ENCODE data around the gene SPECC1L. TPM values are rescaled to one million over a fixed set of nuclear protein-coding genes. Genes with fewer than 3 reads are reported as not detected.

Gene SPECC1L
- total and polyA plus RNA-seq, 10 of the 15 experiments (the other 5 are each of a cell fraction or from before 2014, with no cell fraction given) = 1.9 to 40.6 (median 19.1) TPM

GRCh38 chr22:24400726-24401596 lies 130.3 kb downstream of the SPECC1L start (continued):
- TF ChIP-seq E2F8 (IDR thresholded peaks at IDR 0.05; ENCODE audit: low read depth, partially characterized antibody) (no peak), ZNF217 (IDR thresholded peaks at IDR 0.05) (no peak), YBX1 (IDR thresholded peaks at IDR 0.05) (no peak), RAD51 (IDR thresholded peaks at IDR 0.05) (no peak), ATF2 (IDR thresholded peaks at IDR 0.05; ENCODE audit: low read length) (0 out of 2 replicates have a peak, but pooled peaks have one; percentile 12), ELK1 (IDR thresholded peaks at IDR 0.05; ENCODE audit: low read depth, low read length) (no peak), SIN3A (IDR thresholded peaks at IDR 0.05; ENCODE audit: low read depth, low read length) (0 out of 2 replicates have a peak, but pooled peaks have one; percentile 36), SKIL (IDR thresholded peaks at IDR 0.05; ENCODE audit: low read depth, poor library complexity, severe bottlenecking) (no peak), EGR1 (IDR thresholded peaks at IDR 0.05; ENCODE audit: borderline replicate concordance in 1 of 2, low read depth in 2 of 2, low read length in 2 of 2) (no peak), IRF4 (IDR thresholded peaks at IDR 0.05; ENCODE audit: low read depth, low read length) (no peak), MAX (IDR thresholded peaks at IDR 0.05; ENCODE audit: low read depth, low read length) (no peak), MEF2B (IDR thresholded peaks at IDR 0.05; ENCODE audit: partially characterized antibody, poor library complexity, severe bottlenecking) (peak; percentile 58), ZNF207 (IDR thresholded peaks at IDR 0.05; ENCODE audit: borderline replicate concordance) (no peak), KAT2A (conservative IDR thresholded peaks at IDR 0.05; ENCODE audit: control insufficient read depth, low read depth, low read length) (no peak), NR2C1 (IDR thresholded peaks at IDR 0.05) (no peak), IRF3 (IDR thresholded peaks at IDR 0.05) (no peak)
